ENCODE data around the gene ASB2. TPM values are rescaled to one million over a fixed set of nuclear protein-coding genes. Genes with fewer than 3 reads are reported as not detected.

ASB2 gene
- total and polyA plus RNA-seq, 8 donors: 2.0 to 199 (median 18.7) TPM

- intact Hi-C loops (cut with DNase I; ENCODE audit: low total_unique reads): loop anchor here (5.0 kb wide), 1 partner anchor 65 kb away; no protein-coding TSS in a partner anchor
- WGBS, 5 donors: 89 to 97% (median 92%) methylated on average over 3 to 6 of the region's 6 CpGs
These were observed 39.4 kb downstream of the ASB2 start for GRCh38 chr14:93936926-93937325.

GRCh38 chr14:93936245-93936644, 40.1 kb downstream of the ASB2 start:
- Histone ChIP-seq H3K9me3 (no peaks in the 10 kb centered on the region), H3K36me3 (peaks cover 4 to 56% (median 30%) of the 10 kb centered on the region in 4 donors), H3K4me1 (peaks cover 7 to 34% (median 24%) of the 10 kb centered on the region in 4 donors), H3K27ac (peak overlapping the region in 2 of 5 donors; percentile 21 to 26), H3K27me3 (peaks cover 0 to 38% (median 12%) of the 10 kb centered on the region in 3 donors), H3K4me3 (no peak overlapping the region)
- intact Hi-C loops (cut with DNase I; ENCODE audit: low total_unique reads): loop anchor here (5.0 kb wide), 1 partner anchor 66 kb away; no protein-coding TSS in a partner anchor
- WGBS, 5 donors: 31 to 38% (median 36%) methylated on average over 5 of the region's 5 CpGs
- peak in 1 of 2 donors; percentile 61 for DNase-seq
- TF ChIP-seq POLR2AphosphoS5 (IDR thresholded peaks at IDR 0.05) (no peak), CTCF (IDR thresholded peaks at IDR 0.05) (peak in 5 of 7 experiments; percentile 17 to 52 (median 42)), EP300 (IDR thresholded peaks at IDR 0.05) (no peak)

More at GRCh38 chr14:93936926-93937325, 39.4 kb downstream of the ASB2 start:
- peaks cover 7 to 41% (median 27%) of the 10 kb centered on the region in 4 donors for H3K4me1 ChIP-seq
- H3K27ac ChIP-seq: peak overlapping the region in 1 of 5 donors; percentile 21
- H3K9me3 ChIP-seq: no peaks in the 10 kb centered on the region
- H3K27me3 ChIP-seq: peaks cover 0 to 38% (median 12%) of the 10 kb centered on the region in 3 donors
- TF ChIP-seq EP300 (IDR thresholded peaks at IDR 0.05) (no peak), CTCF (IDR thresholded peaks at IDR 0.05) (no peak), POLR2A (IDR thresholded peaks at IDR 0.05) (no peak), POLR2AphosphoS5 (IDR thresholded peaks at IDR 0.05) (no peak)
- peaks cover 4 to 57% (median 30%) of the 10 kb centered on the region in 4 donors for H3K36me3 ChIP-seq
- H3K4me3 ChIP-seq: no peak overlapping the region
- no peak for DNase-seq

GRCh38 chr14:93935213-93935612, 41.2 kb downstream of the ASB2 start:
- intact Hi-C loops (cut with DNase I; ENCODE audit: low total_unique reads): loop anchor here (5.0 kb wide), 1 partner anchor 67 kb away; no protein-coding TSS in a partner anchor
- Histone ChIP-seq H3K27me3 (peaks cover 0 to 38% (median 12%) of the 10 kb centered on the region in 3 donors), H3K4me3 (no peak overlapping the region), H3K4me1 (peaks cover 7 to 28% (median 19%) of the 10 kb centered on the region in 4 donors), H3K36me3 (peaks cover 4 to 56% (median 30%) of the 10 kb centered on the region in 4 donors), H3K9me3 (no peaks in the 10 kb centered on the region), H3K27ac (no peak overlapping the region)
- no peak for DNase-seq
- WGBS, 5 donors: 73 to 84% (median 79%) methylated on average over 8 of the region's 8 CpGs
- TF ChIP-seq CTCF (IDR thresholded peaks at IDR 0.05) (no peak), EP300 (IDR thresholded peaks at IDR 0.05) (no peak), POLR2A (IDR thresholded peaks at IDR 0.05) (no peak)

GRCh38 chr14:93932642-93933041, 43.7 kb downstream of the ASB2 start:
- 77 to 95% (median 94%) methylated on average over 3 to 4 of the region's 4 CpGs for WGBS, 5 donors
- H3K27ac ChIP-seq: no peak overlapping the region
- H3K4me3 ChIP-seq: no peak overlapping the region
- H3K36me3 ChIP-seq: peaks cover 4 to 50% (median 25%) of the 10 kb centered on the region in 4 donors
- DNase-seq: no peak
- H3K27me3 ChIP-seq: peaks cover 0 to 19% (median 0%) of the 10 kb centered on the region in 3 donors
- peaks cover 0 to 35% (median 15%) of the 10 kb centered on the region in 4 donors for H3K4me1 ChIP-seq
- H3K9me3 ChIP-seq: no peaks in the 10 kb centered on the region
- intact Hi-C loops (cut with DNase I; ENCODE audit: low total_unique reads): no loop called here
- TF ChIP-seq EP300 (IDR thresholded peaks at IDR 0.05): no peak
- no peak for TF ChIP-seq CTCF (IDR thresholded peaks at IDR 0.05)
- no peak for TF ChIP-seq POLR2A (IDR thresholded peaks at IDR 0.05)
- no peak for TF ChIP-seq POLR2AphosphoS5 (IDR thresholded peaks at IDR 0.05)
